ENCODE results near the gene ATP2B2. TPM values are rescaled to one million over a fixed set of nuclear protein-coding genes. Genes with fewer than 3 reads are reported as not detected.

ATP2B2 gene
- total RNA-seq, 2 experiments from 2014 or later, result 0.05 TPM; not detected in 1

DNA sequence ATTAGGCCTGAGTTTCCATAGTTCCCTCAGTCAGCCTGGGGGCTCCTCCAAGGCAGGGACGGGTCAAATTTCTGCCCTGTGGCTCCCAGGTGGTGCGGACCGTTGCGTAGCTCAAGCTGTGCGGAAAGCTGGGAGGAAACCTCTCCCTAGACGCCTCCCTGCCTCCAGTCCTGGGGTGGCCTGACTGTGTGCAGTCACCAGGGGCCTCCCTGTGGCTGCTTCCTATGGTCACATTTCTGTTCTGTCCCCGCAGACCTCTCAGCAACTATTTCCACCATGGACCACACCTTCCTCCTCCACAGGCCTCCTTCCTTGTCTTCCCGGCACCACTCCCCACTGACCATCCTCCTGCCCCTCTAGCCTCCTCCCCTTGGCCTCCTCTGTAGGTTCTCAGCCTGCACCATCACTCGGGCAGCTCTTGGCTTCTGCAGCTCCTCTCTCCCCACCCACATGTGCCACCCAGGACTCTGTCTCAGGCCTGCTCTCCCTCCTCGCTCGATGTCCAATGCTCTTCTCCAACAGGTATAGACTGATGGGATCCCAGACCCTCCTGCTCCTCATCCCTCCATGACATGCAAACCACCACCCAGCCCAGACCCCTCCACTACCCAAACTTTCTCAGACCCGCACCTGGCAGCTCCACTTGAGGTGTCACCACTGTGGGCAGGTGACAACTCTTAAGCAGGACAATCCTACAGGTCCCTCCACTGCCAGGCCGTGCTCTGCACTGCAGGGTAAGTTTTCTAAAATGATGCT lies 157.6 kb downstream of the ATP2B2 start:
- Mint-ChIP-seq H3K27ac (no peak overlapping the region), H3K4me1 (no peaks in the 10 kb centered on the region), H3K27me3 (peaks cover 2% of the 10 kb centered on the region), H3K9me3 (ENCODE audit: low read depth) (no peaks in the 10 kb centered on the region), H3K36me3 (ENCODE audit: low read depth) (no peaks in the 10 kb centered on the region), H3K4me3 (no peak overlapping the region)
- intact Hi-C loops (cut with DNase I, micrococcal nuclease), result loop anchor here in 1 of 2 experiments (10.0 kb wide), 1 partner anchor 177 kb away; no protein-coding TSS in a partner anchor
- ATAC-seq, result no peak
- no peak for DNase-seq
- ChIA-PET CTCF (interaction anchor here (0.6 to 0.9 kb wide), 2 partner anchors 23 to 356 kb away, joined by 3 to 4 read pairs; no protein-coding TSS in a partner anchor), POLR2A (no interaction called here)

DNA sequence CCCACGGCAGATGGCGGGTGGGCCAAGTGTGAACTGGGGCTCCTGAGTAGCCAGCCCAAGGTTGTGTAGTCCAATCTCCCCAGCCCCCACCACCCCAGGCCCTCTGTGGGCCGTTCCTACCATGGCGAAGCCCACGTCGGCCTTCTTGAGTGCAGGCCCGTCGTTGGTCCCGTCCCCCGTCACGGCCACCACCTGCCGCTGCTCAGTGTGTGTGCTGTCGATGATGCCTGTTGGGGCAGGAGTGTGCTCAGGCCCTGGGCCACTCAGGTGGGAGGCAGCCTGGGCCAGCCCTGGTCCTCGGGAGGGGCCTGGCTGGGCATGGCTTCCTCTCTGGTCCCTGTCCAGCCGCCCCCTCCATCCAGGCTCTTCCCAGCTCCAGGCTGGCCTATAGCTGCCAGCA lies 159.5 kb downstream of the ATP2B2 start:
- no peak overlapping the region for H3K27ac Mint-ChIP-seq
- peaks cover 2% of the 10 kb centered on the region for H3K27me3 Mint-ChIP-seq
- no peaks in the 10 kb centered on the region for H3K36me3 Mint-ChIP-seq (ENCODE audit: low read depth)
- ChIA-PET CTCF (interaction anchor here (0.6 to 2.1 kb wide), 8 partner anchors 17 to 654 kb away, joined by 3 to 9 read pairs (median 4); partner anchors contain the start of gene SEC13), POLR2A (no interaction called here)
- H3K9me3 Mint-ChIP-seq (ENCODE audit: low read depth), result no peaks in the 10 kb centered on the region
- H3K4me1 Mint-ChIP-seq, result no peaks in the 10 kb centered on the region
- intact Hi-C loops (cut with DNase I, micrococcal nuclease), result loop anchor here in 1 of 2 experiments (10.0 kb wide), 1 partner anchor 179 kb away; no protein-coding TSS in a partner anchor
- ATAC-seq (no peak), DNase-seq (no peak)
- H3K4me3 Mint-ChIP-seq, result no peak overlapping the region

DNA sequence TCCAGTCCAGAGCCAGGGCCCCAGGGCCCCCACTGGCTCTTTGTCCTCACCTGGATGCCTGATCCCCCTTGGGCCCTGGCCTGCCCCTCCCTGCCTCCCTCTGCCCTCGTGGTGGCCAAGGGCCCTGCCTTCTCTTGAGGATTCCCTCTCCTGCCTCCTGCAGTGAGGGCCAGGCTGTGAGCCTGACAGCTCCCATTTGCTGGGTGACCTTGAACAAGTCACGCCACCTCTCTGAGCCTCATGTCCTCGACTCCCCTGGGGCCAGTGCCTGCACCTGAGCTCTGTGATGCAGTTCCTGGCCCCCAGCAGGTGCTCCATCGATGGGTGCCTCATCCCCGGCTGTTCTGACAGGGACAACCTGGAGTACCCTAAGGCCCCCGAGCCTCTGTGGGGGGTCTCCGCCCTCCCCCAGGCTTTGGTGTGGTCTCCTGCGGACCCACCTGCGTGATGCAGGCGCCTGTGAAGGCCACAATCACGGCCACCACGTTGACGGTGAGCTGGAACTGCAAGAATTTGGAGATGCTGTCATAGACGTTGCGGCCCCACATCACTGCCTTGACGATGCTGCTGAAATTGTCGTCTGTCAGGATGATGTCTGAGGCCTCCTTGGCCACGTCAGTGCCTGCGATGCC lies 160.3 kb downstream of the ATP2B2 start:
- Mint-ChIP-seq H3K9me3 (ENCODE audit: low read depth) (no peaks in the 10 kb centered on the region), H3K27me3 (peaks cover 2% of the 10 kb centered on the region), H3K4me3 (no peak overlapping the region), H3K27ac (no peak overlapping the region), H3K36me3 (ENCODE audit: low read depth) (no peaks in the 10 kb centered on the region), H3K4me1 (no peaks in the 10 kb centered on the region)
- ChIA-PET POLR2A (no interaction called here), CTCF (interaction anchor here (0.6 to 2.1 kb wide), 12 partner anchors 18 to 655 kb away, joined by 3 to 9 read pairs (median 4); partner anchors contain the start of gene SEC13)
- no peak for DNase-seq
- intact Hi-C loops (cut with DNase I, micrococcal nuclease), result loop anchor here (1.0 to 10.0 kb wide), 3 partner anchors 180 to 394 kb away; no protein-coding TSS in a partner anchor
- ATAC-seq, result no peak

DNA sequence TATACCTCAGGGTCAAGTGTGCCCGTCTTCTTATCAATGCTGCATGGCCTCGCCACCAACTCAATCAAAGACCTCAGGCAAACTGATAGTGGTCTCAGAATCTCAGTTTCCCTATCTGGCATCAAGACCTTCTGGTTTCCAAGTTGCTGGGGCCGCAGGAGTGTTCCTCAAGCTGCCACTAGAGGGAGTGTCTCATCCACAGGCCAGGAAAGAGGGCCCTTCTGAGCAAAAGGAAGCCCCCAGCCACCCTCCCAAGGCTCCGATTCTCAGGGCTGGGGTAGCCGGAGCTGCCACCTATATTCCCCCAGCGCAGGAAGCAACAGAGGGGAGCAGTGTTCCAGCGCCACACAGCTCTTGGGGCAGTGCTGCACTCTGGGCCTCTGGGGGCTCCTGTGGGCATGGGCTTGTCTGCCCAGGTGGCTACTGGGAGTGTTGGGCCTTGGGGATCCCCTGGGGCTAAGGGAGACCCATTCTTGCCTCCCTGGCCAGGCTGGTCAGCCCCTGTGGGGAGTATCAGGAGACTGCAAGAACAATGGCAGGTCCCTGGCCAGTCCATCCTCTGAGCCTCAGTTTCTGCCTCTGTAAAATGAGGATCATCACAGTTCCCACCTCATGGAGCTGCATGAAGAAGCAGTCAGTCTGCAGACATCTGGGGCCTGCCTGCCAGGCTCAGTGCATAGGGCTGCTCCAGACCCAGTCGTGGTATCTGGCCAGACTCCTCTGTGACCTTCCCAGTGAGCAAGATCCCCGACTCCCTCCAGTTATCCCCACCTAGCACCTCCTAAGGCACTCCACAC lies 161.0 kb downstream of the ATP2B2 start:
- no peaks in the 10 kb centered on the region for H3K36me3 Mint-ChIP-seq (ENCODE audit: low read depth)
- peak; percentile 71 for ATAC-seq
- CTCF ChIA-PET, result interaction anchor here (0.6 to 2.1 kb wide), 18 partner anchors 10 to 405 kb away, joined by 3 to 9 read pairs (median 4); partner anchors contain the start of gene SEC13
- POLR2A ChIA-PET, result no interaction called here
- no peaks in the 10 kb centered on the region for H3K4me1 Mint-ChIP-seq
- no peak overlapping the region for H3K4me3 Mint-ChIP-seq
- H3K27ac Mint-ChIP-seq, result no peak overlapping the region
- DNase-seq, result peak; percentile 72
- no peaks in the 10 kb centered on the region for H3K9me3 Mint-ChIP-seq (ENCODE audit: low read depth)
- intact Hi-C loops (cut with DNase I, micrococcal nuclease), result loop anchor here (1.0 to 10.0 kb wide), 3 partner anchors 180 to 395 kb away; no protein-coding TSS in a partner anchor
- H3K27me3 Mint-ChIP-seq, result peaks cover 2% of the 10 kb centered on the region

DNA sequence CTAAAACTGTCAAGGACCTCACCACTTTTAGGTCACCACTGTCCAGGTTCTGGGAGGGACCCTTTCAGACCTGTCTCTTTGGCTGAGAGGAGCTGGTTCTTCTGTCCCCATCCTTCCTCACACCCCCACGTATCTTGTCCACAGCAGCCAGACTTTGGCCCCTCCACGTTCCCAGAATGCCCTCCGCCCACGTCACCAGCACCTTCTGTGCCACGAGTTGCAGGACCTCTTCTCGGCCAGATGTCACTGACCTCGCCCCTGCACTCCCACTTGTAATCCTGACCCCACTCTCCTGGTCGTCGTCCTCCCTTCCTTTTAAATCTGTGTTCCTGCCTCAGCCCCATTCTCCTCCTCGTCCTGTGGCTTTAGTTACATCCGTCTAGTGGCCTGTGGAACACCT lies 161.9 kb downstream of the ATP2B2 start:
- Mint-ChIP-seq H3K36me3 (ENCODE audit: low read depth) (no peaks in the 10 kb centered on the region), H3K4me1 (no peaks in the 10 kb centered on the region), H3K9me3 (ENCODE audit: low read depth) (no peaks in the 10 kb centered on the region), H3K27me3 (peaks cover 2% of the 10 kb centered on the region), H3K27ac (no peak overlapping the region), H3K4me3 (no peak overlapping the region)
- no peak for ATAC-seq
- ChIA-PET POLR2A (no interaction called here), CTCF (interaction anchor here (0.6 to 1.4 kb wide), 8 partner anchors 10 to 152 kb away, joined by 3 to 5 read pairs (median 4); partner anchors contain the start of gene SEC13)
- intact Hi-C loops (cut with DNase I, micrococcal nuclease), result loop anchor here in 1 of 2 experiments (10.0 kb wide), 1 partner anchor 181 kb away; no protein-coding TSS in a partner anchor
- DNase-seq, result no peak

DNA sequence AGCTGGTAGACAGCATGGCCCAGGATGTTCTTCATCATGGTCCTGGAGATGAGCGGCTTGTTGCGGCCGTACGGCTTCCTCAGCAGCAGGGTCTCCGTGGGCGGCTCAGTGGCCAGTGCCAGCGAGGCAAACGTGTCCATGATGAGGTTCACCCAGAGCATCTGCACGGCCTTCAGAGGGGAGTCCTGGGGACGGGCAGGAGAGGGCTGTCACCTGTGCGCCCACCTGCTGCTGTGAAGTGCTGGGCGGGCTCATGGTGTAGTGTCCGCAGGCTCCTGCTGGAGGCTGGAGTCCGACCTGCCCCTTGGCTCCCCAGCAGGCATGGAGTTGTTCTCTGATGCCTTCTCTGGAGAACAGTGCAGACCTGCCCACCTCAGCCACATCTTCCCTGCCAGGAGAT lies 162.6 kb downstream of the ATP2B2 start:
- Mint-ChIP-seq H3K9me3 (ENCODE audit: low read depth) (no peaks in the 10 kb centered on the region), H3K4me1 (no peaks in the 10 kb centered on the region), H3K4me3 (no peak overlapping the region), H3K27me3 (peaks cover 2% of the 10 kb centered on the region), H3K36me3 (ENCODE audit: low read depth) (no peaks in the 10 kb centered on the region), H3K27ac (no peak overlapping the region)
- ChIA-PET POLR2A (no interaction called here), CTCF (interaction anchor here (1.3 kb wide), 1 partner anchor 9 kb away, joined by 5 read pairs; no protein-coding TSS in a partner anchor)
- no peak for DNase-seq
- no peak for ATAC-seq
- intact Hi-C loops (cut with DNase I, micrococcal nuclease), result loop anchor here in 1 of 2 experiments (10.0 kb wide), 1 partner anchor 182 kb away; no protein-coding TSS in a partner anchor

DNA sequence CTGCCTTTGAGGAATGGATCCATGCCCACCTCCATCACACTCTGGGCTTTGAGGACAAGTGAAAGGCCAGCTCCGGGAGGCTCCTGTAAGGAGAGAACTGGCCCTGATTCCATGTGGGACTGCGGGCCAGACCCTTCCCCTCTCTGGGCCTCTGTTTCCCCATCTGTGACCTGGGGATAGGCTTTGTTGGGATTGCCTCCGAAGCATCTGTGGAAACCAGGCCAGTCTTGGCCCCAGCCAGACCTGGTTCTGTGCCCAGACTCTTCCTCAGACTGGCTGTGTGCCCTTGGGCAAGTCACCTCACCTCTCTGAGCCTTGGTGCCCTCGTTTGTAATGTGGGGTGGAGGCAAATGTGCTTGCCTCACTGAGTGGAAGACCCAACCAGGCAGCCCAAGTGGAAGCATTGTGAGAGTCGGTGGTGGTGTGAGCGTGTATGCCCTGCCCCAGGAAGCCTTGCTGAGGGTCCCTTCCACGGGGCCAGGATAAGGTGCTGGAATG lies 163.4 kb downstream of the ATP2B2 start:
- no peaks in the 10 kb centered on the region for H3K9me3 Mint-ChIP-seq (ENCODE audit: low read depth)
- H3K4me1 Mint-ChIP-seq, result no peaks in the 10 kb centered on the region
- POLR2A ChIA-PET, result no interaction called here
- H3K36me3 Mint-ChIP-seq (ENCODE audit: low read depth), result no peaks in the 10 kb centered on the region
- no peak for DNase-seq
- no peak overlapping the region for H3K4me3 Mint-ChIP-seq
- intact Hi-C loops (cut with DNase I, micrococcal nuclease), result loop anchor here in 1 of 2 experiments (10.0 kb wide), 1 partner anchor 183 kb away; no protein-coding TSS in a partner anchor
- CTCF ChIA-PET, result interaction anchor here (0.5 kb wide), 1 partner anchor 462 kb away, joined by 3 read pairs; the partner anchor contains the start of gene CIDEC
- no peak for ATAC-seq
- H3K27ac Mint-ChIP-seq, result no peak overlapping the region
- H3K27me3 Mint-ChIP-seq, result peaks cover 2% of the 10 kb centered on the region

DNA sequence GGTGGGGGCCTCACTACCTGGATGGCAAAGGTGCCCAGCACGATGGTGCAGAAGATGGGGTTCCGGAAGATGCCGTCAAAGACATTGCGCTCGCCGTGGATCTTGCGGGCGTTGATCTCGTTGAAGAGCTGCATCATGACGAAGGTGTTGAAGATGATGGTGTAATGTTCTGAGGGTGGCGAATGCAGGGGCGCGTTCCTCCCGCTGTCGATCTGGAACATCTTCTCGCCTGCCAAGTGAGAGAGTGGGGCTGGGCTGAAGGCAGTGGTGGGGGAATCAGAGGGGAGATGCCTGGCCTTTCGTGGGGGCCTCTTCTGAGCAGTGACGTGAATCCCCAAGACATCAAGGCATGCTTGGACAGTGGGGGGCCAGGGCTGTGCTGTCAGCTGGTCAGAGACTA lies 164.9 kb downstream of the ATP2B2 start:
- Mint-ChIP-seq H3K27me3 (peaks cover 2% of the 10 kb centered on the region), H3K4me1 (no peaks in the 10 kb centered on the region), H3K9me3 (ENCODE audit: low read depth) (no peaks in the 10 kb centered on the region), H3K4me3 (no peak overlapping the region), H3K27ac (no peak overlapping the region), H3K36me3 (ENCODE audit: low read depth) (no peaks in the 10 kb centered on the region)
- ChIA-PET POLR2A (no interaction called here), CTCF (interaction anchor here (1.3 to 1.6 kb wide), 2 partner anchors 9 to 398 kb away, joined by 3 to 5 read pairs; no protein-coding TSS in a partner anchor)
- ATAC-seq (no peak), DNase-seq (no peak)
- intact Hi-C loops (cut with DNase I, micrococcal nuclease), result loop anchor here in 1 of 2 experiments (10.0 kb wide), 1 partner anchor 184 kb away; no protein-coding TSS in a partner anchor

DNA sequence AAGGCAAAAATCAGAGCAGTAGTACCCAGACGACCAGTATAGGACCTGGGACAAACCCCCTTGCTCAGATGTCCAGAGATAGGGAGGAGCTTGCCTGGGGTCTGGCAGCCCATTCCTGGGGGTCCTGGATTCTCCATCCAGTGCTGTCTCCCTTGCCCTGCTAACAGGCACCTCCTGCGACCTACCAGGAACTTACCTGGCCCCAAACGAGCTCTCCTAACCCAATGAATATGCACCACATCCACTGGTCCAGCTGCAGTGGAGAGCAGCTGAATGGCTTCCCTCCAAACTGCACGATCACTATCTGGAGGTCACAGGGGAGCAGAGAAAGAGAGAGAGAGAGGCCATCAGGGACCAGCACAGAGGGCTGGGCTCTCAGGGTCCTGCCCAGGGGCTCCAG lies 165.3 kb downstream of the ATP2B2 start:
- POLR2A ChIA-PET, result no interaction called here
- no peak for ATAC-seq
- Mint-ChIP-seq H3K27ac (no peak overlapping the region), H3K36me3 (ENCODE audit: low read depth) (no peaks in the 10 kb centered on the region), H3K9me3 (ENCODE audit: low read depth) (no peaks in the 10 kb centered on the region), H3K27me3 (peaks cover 2% of the 10 kb centered on the region), H3K4me1 (no peaks in the 10 kb centered on the region), H3K4me3 (no peak overlapping the region)
- DNase-seq, result no peak
- CTCF ChIA-PET, result interaction anchor here (0.9 to 1.6 kb wide), 3 partner anchors 9 to 399 kb away, joined by 3 to 5 read pairs (median 3); no protein-coding TSS in a partner anchor
- intact Hi-C loops (cut with DNase I, micrococcal nuclease), result loop anchor here in 1 of 2 experiments (10.0 kb wide), 1 partner anchor 185 kb away; no protein-coding TSS in a partner anchor

DNA sequence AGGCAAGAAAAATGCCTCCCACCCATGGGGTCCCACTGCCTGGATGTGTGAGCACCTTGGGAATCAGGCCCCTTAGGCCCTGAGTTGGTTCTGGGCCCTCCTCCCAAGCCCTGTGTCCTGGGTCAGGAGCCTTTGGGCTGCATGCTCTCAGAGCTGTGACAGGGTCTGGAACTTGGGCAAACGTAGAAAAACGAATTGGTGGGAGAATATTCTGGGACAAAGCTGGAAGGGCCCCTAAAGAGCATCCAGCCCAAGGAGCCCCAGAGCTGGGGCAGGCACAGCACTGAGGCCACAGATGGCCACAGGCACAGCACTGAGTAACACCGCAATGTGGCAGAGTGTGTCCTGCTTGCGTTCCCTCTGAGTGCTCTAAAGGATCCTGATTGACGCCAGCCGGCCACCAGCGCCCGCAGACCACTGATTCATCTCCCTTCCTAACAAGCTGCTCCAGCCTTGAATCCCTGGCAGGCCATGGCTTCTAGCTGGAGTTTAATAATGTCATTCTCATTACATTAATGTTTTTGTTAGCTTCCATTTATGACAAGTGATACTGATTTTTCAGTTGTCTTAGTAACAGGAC lies 165.9 kb downstream of the ATP2B2 start:
- intact Hi-C loops (cut with DNase I, micrococcal nuclease), result no loop called here
- Mint-ChIP-seq H3K4me1 (no peaks in the 10 kb centered on the region), H3K9me3 (ENCODE audit: low read depth) (no peaks in the 10 kb centered on the region), H3K27ac (no peak overlapping the region), H3K4me3 (no peak overlapping the region), H3K27me3 (peaks cover 2% of the 10 kb centered on the region), H3K36me3 (ENCODE audit: low read depth) (no peaks in the 10 kb centered on the region)
- CTCF ChIA-PET, result interaction anchor here (0.6 to 1.6 kb wide), 4 partner anchors 10 to 400 kb away, joined by 3 to 5 read pairs (median 3); no protein-coding TSS in a partner anchor
- no peak for ATAC-seq
- no peak for DNase-seq
- POLR2A ChIA-PET, result no interaction called here
